Nephron progenitor cell (in vitro differentiated cells): ENCODE results near the gene CDKN2B-AS1.

Source experiments
- DNase-seq: peaks from one replicate; pipeline ENCODE4 v3.0.0; 2021
- H3K27ac Mint-ChIP-seq: 2 replicates; pipeline ENCODE4 v1.8.0; 2021; ENCODE audit warnings: mild to moderate bottlenecking, moderate library complexity, mixed read lengths
- H3K27me3 Mint-ChIP-seq: 2 replicates; pipeline ENCODE4 v1.8.0; 2021; ENCODE audit warnings: mild to moderate bottlenecking, low read depth, mixed read lengths; ENCODE audit not compliant: poor library complexity
- H3K36me3 Mint-ChIP-seq: 2 replicates; pipeline ENCODE4 v1.8.0; 2021; ENCODE audit warnings: low read depth, mixed read lengths
- H3K4me1 Mint-ChIP-seq: 2 replicates; pipeline ENCODE4 v1.8.0; 2021; ENCODE audit warnings: mixed read lengths
- H3K4me3 Mint-ChIP-seq: 2 replicates; pipeline ENCODE4 v1.8.0; 2021; ENCODE audit warnings: mild to moderate bottlenecking, moderate library complexity, mixed read lengths
- H3K9me3 Mint-ChIP-seq: 2 replicates; pipeline ENCODE4 v1.8.0; 2021; ENCODE audit warnings: mild to moderate bottlenecking, moderate library complexity, mixed read lengths
- CTCF ChIP-seq: fragments of 200-600 bp; sonication (generic); IDR thresholded peaks from 2 replicates; pipeline ENCODE4 v1.5.0; 2021; ENCODE audit warnings: antibody characterized with exemption

The CDKN2B-AS1 gene

DNA sequence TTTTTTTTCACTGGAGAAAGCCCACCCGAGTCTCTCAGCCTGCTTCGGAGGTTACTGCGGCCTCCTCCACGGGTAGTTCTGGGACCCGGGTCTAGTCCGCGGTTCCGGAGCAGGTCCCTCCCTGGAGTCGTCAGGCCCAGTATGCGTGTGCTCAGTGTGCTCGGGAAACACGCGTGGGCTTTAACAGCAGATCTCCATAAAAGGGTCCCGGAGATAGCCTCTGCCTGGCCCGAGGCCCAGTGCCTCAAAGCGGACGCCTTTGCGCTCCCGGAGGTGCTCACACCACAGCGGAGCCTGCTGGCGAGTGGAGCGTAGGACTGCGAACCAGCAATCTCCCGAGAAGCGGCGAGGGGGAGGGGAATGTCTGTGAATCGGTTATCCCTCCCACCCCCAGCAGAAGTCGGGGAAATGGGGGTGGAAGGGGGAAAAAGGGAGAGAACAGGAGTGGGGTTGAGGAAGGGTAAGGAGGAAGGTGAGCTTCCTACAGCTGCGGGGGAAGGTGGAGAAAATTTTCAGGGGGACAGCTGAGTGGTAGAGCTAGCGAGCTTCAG is 29.1 kb upstream of the CDKN2B-AS1 start:
- TF ChIP-seq CTCF: peak; percentile 46
- peak overlapping the region; percentile 77 for H3K4me3 Mint-ChIP-seq
- peak; percentile 71 for DNase-seq
- peaks cover 85% of the 10 kb centered on the region for H3K27me3 Mint-ChIP-seq
- no peaks in the 10 kb centered on the region for H3K36me3 Mint-ChIP-seq
- no peak overlapping the region for H3K27ac Mint-ChIP-seq
- peaks cover 13% of the 10 kb centered on the region for H3K4me1 Mint-ChIP-seq
- peaks cover 16% of the 10 kb centered on the region for H3K9me3 Mint-ChIP-seq

DNA sequence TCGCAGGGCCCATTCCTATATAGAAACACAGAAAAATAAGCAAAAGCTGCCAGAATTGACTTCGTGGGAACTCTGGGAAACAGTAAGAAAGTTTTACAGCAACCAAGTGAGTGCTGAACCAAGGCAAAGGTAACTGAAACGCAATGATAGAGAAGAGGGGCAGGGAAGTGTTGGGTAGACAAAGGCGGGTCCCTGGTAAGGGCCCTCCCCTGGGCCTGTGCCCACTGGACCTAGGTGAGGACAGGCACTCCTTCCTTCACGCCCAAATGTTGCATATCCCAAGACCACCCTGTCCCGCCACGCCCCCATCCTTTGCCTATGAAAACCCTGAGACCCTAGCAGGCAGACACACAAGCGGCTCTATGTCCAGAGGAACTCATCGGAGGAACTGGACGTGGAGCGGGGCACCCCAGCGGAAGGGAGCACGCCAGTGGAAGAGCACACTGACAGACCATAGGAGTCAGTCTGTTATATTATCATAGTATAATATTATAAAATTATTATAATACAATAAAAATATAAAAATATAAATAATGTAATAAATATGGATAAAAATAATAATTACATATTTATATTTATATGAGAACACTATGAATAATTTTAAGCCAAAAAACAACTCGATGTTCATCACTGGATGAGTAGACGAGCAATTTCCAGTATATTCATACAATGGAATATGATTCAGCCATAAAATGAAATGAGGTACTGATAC is 28.3 kb upstream of the CDKN2B-AS1 start:
- H3K27ac Mint-ChIP-seq: no peak overlapping the region
- no peak for DNase-seq
- peaks cover 89% of the 10 kb centered on the region for H3K27me3 Mint-ChIP-seq
- TF ChIP-seq CTCF: no peak
- H3K4me1 Mint-ChIP-seq: peaks cover 17% of the 10 kb centered on the region
- H3K36me3 Mint-ChIP-seq: no peaks in the 10 kb centered on the region
- H3K9me3 Mint-ChIP-seq: peaks cover 16% of the 10 kb centered on the region
- no peak overlapping the region for H3K4me3 Mint-ChIP-seq

DNA sequence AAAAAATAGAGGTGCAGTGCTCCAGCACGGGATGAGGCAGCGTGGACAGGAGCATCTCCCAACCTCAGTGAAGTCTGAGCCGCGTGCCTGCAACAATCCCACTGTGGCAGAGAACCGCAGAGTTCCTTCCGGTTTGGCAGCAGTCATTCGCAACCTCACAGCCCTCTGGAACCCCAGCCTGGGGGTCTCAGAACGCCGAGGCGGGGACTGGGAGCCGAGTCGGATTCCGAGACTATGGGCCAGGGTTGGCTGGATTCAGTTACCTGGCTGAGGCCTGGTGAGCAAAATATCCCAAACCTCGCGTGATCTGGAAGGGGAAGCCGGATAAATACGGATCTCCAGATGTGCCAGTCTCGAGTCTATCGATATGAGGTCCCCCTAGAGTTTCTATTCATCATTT is 27.4 kb upstream of the CDKN2B-AS1 start:
- Mint-ChIP-seq H3K4me1 (peaks cover 18% of the 10 kb centered on the region), H3K9me3 (peaks cover 16% of the 10 kb centered on the region), H3K27ac (no peak overlapping the region), H3K36me3 (no peaks in the 10 kb centered on the region), H3K4me3 (no peak overlapping the region), H3K27me3 (peaks cover 98% of the 10 kb centered on the region)
- no peak for DNase-seq
- TF ChIP-seq CTCF: no peak

- no peak for TF ChIP-seq CTCF
- peaks cover 18% of the 10 kb centered on the region for H3K4me1 Mint-ChIP-seq
- no peaks in the 10 kb centered on the region for H3K36me3 Mint-ChIP-seq
- H3K27me3 Mint-ChIP-seq: peaks cover 100% of the 10 kb centered on the region
- H3K9me3 Mint-ChIP-seq: peaks cover 13% of the 10 kb centered on the region
- H3K27ac Mint-ChIP-seq: no peak overlapping the region
- no peak overlapping the region for H3K4me3 Mint-ChIP-seq
- no peak for DNase-seq
Observed at GRCh38 chr9:21967702-21968101, 26.9 kb upstream of the CDKN2B-AS1 start.

DNA sequence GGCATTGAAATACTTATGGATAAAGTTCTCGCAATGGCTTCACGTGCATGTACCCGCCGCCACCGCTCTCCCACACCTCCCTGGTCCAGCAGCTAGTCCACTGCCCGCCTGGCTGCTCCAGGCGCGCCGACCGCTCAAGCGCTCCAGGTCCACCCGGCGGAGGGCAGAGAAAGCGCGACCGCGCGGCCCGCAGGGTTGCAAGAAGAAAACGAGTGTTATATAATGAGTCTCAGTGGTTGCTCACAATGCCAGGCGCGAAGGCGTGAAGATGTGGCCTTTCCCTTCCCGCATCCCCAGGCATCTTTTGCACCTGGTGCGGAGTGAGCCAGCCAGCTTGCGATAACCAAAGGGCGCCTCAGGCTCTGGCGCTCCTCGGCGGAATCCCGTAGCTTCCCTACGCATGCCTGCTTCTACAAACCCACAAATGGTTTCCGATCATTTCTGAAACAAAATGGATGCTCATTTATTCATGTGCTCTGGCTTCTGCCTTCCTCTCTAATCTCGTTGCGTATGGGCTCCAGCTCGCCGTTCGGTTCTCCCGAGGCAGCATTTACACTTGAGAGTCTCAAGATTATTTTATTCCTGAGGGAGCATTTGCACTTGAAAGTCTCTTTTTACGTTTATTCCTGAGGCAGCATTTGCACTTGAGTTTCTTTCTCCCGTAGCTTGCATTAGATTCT is 26.1 kb upstream of the CDKN2B-AS1 start:
- no peak for TF ChIP-seq CTCF
- Mint-ChIP-seq H3K27me3 (peaks cover 100% of the 10 kb centered on the region), H3K36me3 (no peaks in the 10 kb centered on the region), H3K4me1 (peaks cover 18% of the 10 kb centered on the region), H3K9me3 (peaks cover 5% of the 10 kb centered on the region), H3K4me3 (no peak overlapping the region), H3K27ac (no peak overlapping the region)
- DNase-seq: peak; percentile 61
